ENCODE data around the gene NHLRC1.

GRCh38 chr6:18168264-18168663, 45.8 kb upstream of the NHLRC1 start:
- TF ChIP-seq CTCF (IDR thresholded peaks at IDR 0.05) (no peak), POLR2A (IDR thresholded peaks at IDR 0.05) (no peak)

All from lower leg skin (tissue), 3 donors.